Stimulated activated CD4-positive, alpha-beta T cell treated with anti-CD3 and anti-CD28 coated beads, Interleukin-1b, Interleukin-23, amount 100 ng/mL, for 4 hours (primary cell): Measurements from ENCODE around the gene RBMS1.
A peak's percentile ranks its signal among the peaks of the same experiment; 100 is the strongest.

Source experiments
- DNase-seq, 2 donors: peaks; one replicate each; pipeline ENCODE4 v3.0.0-alpha.2; 2020; ENCODE audit warnings: low read depth in 2 of 2

Gene RBMS1

DNA sequence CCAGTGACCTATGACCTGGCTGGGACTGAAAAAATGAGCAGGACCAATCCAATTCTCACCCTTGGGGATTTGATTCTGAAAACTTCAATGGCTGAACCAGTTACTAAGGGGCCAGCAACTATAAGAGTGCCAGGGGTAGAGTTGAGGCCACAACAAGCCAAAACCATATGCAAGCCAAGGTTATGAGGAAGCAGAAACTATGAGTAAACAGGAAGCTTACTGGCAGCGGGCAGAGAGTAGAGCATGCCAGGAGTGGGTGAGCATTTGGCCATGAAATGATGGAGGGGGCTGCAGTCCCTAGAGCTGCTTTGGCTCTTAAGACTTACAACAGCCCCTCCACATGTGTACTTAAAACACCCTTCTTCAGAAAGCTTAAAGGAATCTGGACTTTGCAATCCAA is 82.4 kb downstream of the RBMS1 start:
- DNase-seq, result peak in 1 of 2 donors; percentile 25

DNA sequence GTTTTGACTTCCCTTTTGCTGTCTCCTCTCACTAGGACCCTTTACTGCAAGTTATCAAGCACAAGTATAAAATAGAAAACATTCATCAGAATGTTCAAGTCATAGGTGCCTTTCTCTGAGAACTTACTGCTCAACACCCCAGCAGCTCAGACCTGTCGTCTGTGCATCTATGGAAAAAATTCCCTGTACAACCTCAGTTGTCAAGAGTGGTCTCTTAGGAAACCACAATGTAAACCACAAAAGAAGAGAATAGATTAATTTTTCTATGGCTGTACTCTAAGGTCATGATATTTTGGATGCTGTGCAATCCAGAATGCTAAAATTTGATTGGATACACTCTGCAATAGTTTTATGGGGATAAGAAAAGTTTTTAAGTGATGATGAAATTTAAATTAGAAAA is 84.1 kb downstream of the RBMS1 start:
- DNase-seq, result no peak

DNA sequence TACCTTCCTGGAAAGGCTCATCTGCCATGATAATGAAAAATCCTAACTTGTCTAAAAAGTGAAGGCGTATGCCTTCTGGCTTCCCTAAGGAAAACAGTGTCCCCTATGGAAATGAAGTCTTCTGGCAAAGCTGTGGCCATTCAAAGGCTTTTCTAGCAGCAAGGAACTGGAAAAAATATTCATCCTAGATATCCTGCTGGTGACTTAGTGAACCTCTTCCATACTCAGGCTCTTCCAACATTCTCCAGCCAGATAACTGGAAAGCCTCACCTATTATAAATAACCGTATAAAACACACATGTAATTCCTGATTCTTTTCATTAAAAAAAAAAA is 84.7 kb downstream of the RBMS1 start:
- DNase-seq, result no peak

DNA sequence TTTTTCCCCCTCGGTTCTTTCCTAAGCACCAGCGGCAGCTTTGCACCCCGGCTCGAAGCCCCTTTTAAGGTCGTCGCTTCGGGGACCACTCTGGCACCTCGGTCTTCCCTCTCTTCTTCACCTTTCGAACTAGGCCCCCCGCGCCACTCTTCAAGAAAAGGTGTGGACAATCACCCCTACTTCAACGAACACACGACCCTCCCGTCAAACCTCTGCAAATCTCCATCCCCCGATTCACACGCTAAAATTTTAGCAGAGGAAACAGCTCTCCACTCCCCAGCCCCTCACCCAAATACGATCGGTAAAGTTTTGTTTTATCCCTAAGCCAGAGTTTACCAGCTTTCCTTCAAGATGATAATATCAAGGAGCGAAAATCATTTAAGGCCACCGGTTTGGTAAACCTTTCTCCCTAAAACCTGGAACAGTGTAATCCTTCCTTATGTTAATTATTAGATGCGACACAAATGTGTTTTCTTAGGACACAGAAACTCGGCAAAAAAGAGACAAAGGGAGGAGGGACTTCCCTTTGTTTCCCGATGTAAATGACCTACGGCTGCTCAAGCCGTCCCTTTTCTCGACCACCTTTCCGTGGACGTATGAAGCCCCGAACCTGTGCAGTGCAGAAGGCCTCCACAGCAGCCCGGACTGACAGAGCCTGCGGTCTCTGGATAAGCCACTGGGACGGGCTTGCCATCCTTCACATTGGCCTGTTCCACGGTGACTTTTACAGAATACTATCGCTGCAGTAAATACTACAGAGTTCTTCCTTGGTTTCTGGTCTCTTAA is 85.2 kb downstream of the RBMS1 start:
- peak in 1 of 2 donors; percentile 11 for DNase-seq

DNA sequence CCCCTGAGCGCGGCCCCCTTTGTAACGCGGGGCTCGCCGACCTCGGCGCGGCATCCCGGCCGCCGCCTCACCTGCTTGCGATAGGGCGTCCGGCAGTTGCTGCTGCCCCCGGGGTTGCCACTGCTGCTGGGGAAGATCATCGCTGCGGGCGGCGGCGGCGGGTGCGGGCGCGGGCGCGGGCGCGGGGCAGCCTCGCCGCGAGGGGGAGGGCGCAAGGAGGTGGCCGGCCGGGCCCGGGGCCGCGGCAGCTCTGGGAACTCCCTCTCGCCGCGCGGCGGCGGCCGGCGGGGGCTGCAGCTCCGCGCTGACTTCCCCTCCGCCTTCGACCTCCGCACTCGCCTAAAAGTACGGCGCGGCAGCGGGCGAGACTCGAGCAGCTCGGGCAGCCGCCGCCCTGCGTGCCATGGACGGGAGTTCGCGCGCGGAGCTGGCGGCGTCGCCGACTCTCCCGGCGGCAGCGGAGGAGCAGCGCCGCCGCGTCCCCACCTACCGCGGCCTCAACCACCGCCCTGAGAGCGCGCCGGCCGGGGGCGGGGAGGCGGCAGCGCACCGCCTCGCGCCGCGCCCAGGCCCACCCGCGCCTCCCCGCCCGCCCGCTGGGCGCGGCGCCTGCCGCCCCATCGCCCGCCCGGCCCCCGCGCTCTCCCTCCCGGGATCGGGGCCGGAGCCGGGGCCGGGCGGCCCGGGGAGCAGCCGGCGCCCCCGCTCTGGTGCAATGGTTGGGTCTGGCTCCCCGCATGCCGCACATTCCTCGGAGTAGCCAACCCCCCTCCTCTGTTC is 86.0 kb downstream of the RBMS1 start:
- peak; percentile 34 to 54 for DNase-seq

DNA sequence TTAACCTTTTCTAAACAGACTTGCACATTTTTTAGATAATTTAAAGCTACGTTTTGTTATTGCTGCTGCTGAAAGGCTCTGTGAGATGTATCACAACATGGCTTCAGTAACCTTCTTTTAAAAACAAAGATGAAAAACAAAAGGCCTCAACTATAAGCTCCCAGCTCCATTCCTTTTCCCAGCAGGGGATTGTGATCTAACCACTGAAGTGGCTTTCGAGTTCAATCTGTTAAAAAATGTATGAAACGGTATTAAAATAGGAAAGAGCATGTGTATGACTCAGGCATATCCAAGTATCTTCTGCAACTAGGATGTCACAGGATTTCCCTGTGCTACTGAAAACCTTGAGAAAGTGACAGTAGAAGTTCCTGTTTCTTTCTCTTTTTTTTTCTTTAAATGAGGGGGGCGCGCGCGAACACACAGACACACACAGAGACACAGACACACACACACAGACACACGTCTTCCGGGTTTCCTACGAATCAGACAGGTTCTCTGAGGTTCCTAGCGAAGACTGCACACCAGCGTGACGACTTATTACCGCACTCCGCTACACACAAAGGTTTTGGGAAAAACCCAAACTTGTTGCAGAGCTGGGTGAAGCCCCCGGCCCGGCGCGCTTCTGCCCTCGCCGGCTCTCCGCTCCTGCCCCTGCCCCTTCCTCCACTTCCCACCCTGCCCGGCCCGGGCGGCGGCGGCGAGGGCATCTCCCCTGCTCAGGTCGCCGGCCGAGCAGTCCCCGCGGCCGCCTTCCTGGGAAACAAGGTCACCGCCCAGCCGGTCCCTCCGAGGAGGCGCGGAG is 86.8 kb downstream of the RBMS1 start:
- peak; percentile 45 to 67 for DNase-seq

DNA sequence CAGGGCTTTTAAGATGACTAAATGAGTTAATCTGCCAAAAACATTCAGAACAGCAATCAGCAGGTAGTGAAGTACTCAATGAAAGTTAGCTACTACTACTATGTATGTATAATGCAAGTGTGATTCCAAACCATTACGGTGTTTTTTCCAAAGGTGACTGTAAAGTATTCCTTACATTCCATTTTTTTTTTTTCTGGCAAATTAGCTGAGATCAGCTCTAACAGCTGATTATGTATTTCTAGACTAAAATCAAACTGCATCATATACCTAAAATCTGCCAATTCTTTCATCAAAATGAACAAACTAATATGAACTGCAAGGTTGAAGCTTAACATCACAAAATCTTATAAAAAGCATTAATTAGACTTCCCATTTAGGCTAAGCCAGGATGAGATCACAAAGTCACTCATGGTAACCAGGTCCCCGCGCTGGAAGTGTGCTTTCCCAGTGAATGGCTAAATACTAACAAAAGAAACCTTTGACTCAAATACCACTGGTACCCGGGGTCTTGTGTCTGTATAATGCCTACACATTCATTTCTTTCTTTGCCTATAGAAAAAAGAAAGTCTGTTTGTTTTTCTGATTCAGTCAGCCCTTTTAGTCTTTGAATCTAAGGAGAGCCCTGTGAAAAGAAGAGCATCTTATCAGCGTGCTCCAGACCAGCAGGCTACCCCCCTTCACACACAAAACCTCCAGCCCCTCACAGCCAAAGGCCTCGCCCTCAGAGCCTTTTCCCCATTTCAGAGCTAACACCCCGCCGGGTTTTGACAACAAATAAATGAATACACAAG is 88.3 kb downstream of the RBMS1 start:
- no peak for DNase-seq

DNA sequence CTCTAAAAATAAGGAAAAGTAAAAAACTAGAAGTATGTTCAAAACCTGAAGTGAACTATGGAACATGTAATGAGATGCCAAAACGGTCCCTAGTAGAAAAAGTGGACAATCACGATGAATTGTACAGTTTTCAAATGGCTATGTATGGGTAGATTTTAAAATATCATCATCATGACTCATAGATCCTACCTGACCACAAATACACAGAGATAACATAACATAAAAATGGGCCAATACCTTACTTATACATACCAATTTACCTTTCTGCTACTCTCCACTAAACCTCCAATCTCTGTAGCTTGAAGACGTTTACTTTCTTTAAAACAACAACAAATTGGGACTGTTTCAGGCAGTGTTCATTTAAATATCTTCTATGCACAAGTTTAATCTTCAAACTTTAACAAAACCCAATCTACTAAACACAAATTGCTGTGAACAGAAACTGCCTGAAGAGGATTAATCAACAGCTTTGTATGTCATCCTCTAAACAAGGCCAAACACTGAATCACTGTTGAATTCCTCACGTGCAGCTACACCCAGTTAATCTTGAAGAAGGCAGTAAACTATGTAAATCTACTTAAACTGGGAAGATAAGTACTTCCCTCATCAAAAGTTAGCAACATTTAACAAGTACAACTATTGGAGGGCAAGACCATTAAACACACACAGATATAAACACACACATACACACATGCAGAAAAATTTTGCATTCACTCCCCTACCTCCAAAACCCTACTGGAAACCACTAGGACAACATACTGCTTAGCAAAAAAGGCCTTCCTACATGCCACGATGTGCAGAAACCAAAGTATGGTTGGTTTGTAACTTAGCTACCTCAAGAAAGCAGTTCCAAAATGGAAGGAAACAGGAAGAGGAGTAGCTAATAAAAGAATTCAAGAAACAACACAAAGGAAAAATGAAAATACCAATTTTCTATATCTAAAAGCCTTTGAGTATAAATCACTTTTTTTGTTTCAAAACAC is 90.3 kb downstream of the RBMS1 start:
- no peak for DNase-seq

DNA sequence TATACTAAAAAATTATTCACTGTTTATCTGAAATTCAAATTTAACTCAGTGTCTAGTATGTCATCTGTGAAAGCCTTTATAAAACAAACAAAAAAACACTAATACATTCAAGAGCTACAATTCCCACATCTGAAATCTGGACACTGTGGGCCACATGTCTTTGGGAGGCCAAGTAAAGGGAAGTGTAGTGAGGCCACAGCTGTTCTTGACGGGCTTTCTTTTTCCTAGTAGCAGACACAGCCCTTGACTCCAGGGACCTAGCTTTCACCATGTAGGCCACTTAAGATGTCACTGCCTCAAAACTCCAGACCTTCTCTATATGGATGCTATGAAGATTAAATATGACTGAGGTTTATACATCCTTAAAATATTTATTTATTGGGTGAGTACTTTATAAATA is 91.1 kb downstream of the RBMS1 start:
- DNase-seq, result no peak

DNA sequence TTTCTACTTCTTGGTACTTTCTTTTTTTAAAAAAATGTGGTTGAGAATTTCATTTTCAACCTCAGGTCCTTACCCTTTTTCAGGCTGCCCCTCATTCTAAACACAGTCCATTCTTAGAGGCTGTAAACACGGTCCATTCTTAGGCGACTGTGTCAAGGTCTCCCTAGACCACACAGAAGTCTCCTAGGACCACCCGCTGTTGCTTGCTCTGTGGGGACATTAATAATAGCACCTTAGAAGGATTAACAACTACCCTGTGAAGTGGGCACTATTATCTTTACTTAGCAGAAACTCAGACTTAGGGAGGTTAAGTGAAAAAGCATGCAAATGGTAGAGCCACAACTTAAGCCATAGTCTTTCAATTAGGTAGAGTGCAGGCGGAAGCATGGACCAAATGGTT is 91.7 kb downstream of the RBMS1 start:
- no peak for DNase-seq

DNA sequence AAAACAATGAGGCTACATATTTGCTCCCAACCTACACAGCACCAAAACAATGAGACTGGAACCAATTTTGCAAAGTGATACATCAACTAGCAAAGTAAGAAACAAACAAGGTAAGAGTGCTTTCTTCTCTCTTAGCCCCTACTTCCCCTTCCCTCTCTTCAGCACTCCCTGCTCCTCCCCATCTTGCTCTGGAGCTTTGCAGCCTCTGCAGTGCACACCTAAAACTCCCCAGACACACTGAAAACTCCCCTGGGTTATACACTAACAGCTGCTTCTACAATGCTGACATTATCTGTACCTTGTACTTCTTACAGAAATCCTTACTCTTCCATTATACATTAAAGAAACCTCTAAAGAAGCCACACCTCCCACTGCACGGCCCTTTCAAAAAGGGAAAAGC is 93.7 kb downstream of the RBMS1 start:
- no peak for DNase-seq

DNA sequence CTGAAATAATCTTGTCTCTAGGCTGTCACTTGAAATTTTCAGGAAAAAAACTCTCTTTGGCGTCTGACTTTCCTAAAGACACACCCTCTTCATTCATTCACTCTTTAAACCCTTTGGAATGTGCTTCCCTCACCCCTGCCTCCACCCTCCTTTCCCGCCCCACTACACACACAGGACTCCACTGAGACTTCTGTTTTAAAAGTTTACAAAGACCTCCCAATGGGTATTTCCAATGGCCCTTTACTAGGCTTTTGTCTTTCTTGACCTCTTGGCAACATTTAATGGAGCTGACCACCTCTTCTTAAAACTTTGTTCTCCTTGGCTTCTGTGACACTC is 96.1 kb downstream of the RBMS1 start:
- DNase-seq, result no peak

DNA sequence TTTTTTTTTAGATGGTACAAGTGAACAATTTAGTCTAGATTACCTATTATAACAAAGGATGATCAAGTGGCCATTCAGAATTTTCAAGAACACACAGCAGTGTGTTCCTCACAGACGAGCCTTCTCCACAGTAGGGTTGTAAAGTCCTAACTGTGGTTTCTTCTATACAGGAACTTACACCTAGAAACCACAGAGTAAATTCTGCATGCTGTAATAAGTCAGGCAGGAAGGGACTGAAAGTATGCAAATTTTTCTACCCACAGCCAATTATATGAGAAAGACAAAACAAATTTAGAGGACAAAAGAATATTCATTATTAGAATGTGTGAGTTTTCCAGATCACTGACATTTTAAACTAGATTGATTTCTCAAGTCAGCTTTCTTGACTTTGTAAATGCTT is 99.5 kb downstream of the RBMS1 start:
- no peak for DNase-seq

DNA sequence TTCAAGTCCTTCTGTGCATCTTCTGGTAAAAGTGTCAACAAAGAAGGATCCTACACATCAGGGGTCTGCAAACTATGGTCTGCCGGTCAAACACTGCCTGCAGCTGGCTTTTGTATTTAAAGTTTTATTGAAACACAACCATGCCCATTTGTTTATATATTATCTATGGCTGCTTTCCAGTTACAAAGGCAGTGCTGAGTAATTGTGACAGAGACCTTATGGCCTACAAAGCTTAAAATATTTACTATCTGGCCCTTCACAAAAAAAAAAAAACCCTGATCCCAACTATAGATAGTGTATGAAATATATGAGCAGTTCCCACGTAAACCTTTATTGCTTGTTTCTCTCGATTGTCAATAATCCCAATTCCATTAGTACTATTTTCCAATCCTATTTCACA is 101.4 kb downstream of the RBMS1 start:
- DNase-seq, result no peak

DNA sequence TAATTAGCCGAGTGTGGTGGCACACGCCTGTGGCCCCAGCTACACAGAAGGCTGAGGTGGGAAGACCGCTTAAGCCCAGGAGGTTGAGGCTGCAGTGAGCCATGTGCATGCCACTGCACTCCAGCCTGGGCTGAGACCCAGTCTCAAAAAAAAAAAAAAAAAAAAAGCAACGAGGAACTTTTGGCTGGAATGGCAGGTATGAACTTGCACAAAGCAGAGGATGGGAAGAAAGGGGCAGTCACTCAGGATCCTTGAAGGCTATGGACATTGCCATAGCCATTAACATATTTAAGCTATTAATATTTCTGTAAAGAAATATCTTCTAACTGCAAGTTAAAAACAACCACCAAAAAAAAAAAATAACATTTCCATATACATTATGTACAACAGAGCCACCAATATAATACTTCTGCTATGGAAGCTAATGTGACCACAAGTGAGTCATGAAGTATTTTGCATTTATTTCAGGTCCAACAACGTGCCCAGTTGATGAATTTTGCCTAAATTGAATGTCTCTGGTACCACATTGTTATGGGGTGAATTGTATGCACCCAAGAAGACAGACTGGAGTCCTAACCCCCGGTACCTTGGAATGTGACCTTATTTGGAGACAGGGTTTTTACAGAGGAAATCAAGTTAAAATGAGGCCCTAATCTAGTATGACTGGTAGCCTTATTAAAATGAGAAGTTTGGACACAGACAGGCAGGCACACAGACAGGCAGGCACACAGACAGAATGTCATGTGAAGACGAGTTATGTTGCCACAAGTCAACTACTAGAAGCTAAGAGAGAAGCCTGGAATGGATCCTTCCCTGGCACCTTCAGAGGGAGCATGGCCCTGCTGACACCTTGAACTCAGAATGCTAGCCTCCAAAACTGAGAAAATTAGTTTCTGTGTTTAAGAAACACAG is 102.8 kb downstream of the RBMS1 start:
- no peak for DNase-seq

DNA sequence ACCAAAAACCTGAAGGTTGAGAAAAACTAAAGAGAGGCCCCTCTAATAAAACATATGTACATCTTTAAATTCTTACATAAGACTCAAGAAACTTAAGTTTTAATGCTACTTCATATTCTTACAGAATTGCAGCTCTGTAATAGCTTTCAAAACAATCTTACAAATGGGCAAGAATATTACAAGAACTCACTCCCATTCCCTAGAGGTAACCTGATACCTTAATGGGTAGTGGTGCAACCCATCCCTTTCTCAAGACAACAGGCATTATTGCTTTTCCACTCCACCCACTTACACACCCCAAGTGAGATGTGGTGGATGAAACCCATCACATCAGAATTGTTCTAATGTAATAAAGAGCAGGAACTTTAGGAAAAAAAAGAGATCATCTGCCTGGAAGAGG is 103.7 kb downstream of the RBMS1 start:
- DNase-seq, result no peak

DNA sequence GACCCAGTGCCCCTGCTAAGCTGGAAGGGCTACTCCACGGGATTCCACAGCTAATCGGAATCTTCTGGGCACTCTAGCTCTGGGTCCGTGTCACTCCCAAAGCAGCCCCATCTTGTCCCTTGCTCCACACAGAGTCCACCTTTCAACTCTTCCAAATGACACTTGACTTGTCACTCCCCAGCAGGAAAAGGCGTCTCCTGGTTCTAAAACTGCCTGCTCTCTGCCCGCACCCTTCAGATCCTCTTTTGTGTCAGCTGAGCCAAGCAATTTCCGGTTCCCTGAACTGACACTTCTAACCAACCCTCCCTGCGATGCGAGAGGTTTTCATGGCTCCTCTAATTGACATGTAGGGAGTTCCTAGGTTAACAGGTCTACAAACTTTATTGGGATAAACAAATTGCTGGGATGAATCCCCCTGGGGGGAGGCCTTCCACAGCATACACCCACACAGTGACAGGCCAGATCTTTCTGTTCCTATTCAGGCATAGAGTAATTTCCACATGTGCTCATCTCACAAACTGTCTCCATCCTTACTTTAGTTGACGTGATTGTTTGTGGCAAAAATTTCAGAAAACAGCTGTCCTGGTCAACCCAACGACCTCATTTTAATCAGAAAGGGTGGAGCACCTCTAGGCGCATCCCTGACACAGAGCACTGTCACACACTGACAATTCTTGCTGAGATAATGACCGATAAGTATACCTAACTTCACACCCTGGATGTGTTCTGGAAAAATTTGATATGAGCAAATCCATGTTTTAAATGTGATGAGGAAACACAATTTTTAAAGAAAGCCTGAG is 104.9 kb downstream of the RBMS1 start:
- no peak for DNase-seq

DNA sequence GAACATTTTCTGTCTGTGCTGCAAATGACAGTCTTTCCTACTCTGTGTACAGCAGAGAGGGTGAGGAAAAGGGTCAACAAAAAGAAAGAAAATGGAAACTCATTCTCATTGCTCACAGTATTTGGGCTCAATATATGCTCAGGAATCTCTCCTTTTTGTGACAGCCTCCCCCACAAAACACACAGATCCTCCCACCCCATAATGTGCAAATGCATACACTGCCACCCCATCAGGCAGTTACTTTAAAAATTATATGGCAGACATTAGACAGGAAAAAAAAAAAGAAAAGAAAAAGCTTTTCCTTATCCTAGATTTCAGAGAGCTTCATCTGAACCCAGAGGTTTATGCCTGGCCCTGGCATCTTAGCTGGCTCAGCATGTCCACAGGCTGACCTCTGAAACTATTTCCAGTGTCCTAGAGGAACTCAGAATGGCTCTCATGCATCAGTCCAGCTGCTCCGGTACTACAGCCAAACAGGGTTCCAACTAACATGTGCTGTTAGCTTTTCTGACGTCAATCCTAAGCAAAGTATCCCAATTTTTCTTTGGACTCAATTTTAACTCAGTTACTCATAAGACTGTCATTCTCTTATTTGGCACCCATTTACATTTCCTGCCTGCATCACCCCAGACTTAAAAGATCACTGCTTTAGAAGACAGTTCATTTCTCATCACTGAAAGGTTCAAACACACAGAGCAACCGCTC is 105.9 kb downstream of the RBMS1 start:
- no peak for DNase-seq
